Mesenchymal stem cell (in vitro differentiated cells and primary cell): Measurements from ENCODE around the gene EFCAB13.
"Not testable (repeated sequence)": the region's sequence is repeated elsewhere in the genome, so short reads cannot be mapped to it uniquely, and the experiment has no call there.

Source experiments
- DNase-seq: peaks from one replicate; pipeline ENCODE4 v3.0.0-alpha.2; 2013
- H2AFZ ChIP-seq: one replicate; pipeline ENCODE4 v1.6.1; 2013; ENCODE audit warnings: low read depth, mild to moderate bottlenecking, control low read depth, inconsistent platforms, low read length, moderate library complexity
- H2AK5ac ChIP-seq: 2 replicates; pipeline ENCODE4 v1.6.1; 2013; ENCODE audit warnings: low read length, moderate library complexity, mild to moderate bottlenecking, inconsistent platforms; ENCODE audit not compliant: severe bottlenecking
- H2BK120ac ChIP-seq: one replicate; pipeline ENCODE4 v1.6.1; 2013; ENCODE audit warnings: low read depth, mild to moderate bottlenecking, inconsistent platforms, low read length, moderate library complexity
- H2BK12ac ChIP-seq, 2 experiments: one replicate each; pipeline ENCODE4 v1.6.1; 2013; ENCODE audit warnings: inconsistent platforms in 2 of 2, low read length in 2 of 2, mild to moderate bottlenecking in 2 of 2, moderate library complexity in 2 of 2, control low read depth in 1 of 2
- H2BK15ac ChIP-seq: one replicate; pipeline ENCODE4 v1.6.1; 2013; ENCODE audit warnings: mild to moderate bottlenecking, low read depth, inconsistent platforms; ENCODE audit not compliant: poor library complexity, severe bottlenecking
- H2BK5ac ChIP-seq: 2 replicates; pipeline ENCODE4 v1.6.1; 2013; ENCODE audit warnings: low read depth, mild to moderate bottlenecking, low read length, control low read depth, inconsistent platforms; ENCODE audit not compliant: poor library complexity, severe bottlenecking
- H3K14ac ChIP-seq, 2 experiments: one replicate each; pipeline ENCODE4 v1.6.1; 2013; ENCODE audit warnings: inconsistent platforms in 2 of 2, low read length in 2 of 2, control low read depth in 1 of 2, mild to moderate bottlenecking in 1 of 2, moderate library complexity in 1 of 2
- H3K18ac ChIP-seq, 2 experiments: one replicate each; pipeline ENCODE4 v1.6.1; 2013; ENCODE audit warnings: inconsistent platforms in 2 of 2, low read length in 2 of 2, control low read depth in 1 of 2, low read depth in 1 of 2, mild to moderate bottlenecking in 1 of 2
- H3K23ac ChIP-seq, 2 experiments: one replicate each; pipeline ENCODE4 v1.6.1; 2013; ENCODE audit warnings: inconsistent platforms in 2 of 2, low read length in 2 of 2, mild to moderate bottlenecking in 2 of 2, moderate library complexity in 2 of 2, control low read depth in 1 of 2
- H3K27ac ChIP-seq: 2 replicates; pipeline ENCODE4 v1.5.1; 2013; ENCODE audit warnings: mild to moderate bottlenecking, moderate library complexity, low read length, control low read depth, inconsistent platforms; ENCODE audit not compliant: poor library complexity, severe bottlenecking
- H3K27me3 ChIP-seq, 2 experiments: 2 replicates each; pipeline versions ENCODE4 v1.6.1 to v1.7.0; 2013; ENCODE audit warnings: low read length in 2 of 2, mild to moderate bottlenecking in 2 of 2, moderate library complexity in 2 of 2, control low read depth in 1 of 2, inconsistent platforms in 1 of 2; ENCODE audit not compliant: control insufficient read depth in 1 of 2, insufficient read depth in 1 of 2
- H3K36me3 ChIP-seq, 2 experiments: 2 replicates each; pipeline versions ENCODE4 v1.6.1 to v1.7.0; 2013; ENCODE audit warnings: low read length in 2 of 2, control low read depth in 1 of 2, inconsistent platforms in 1 of 2, low read depth in 1 of 2, mild to moderate bottlenecking in 1 of 2; ENCODE audit not compliant: insufficient read depth in 2 of 2, control insufficient read depth in 1 of 2
- H3K4ac ChIP-seq, 2 experiments: one replicate each; pipeline ENCODE4 v1.6.1; 2013; ENCODE audit warnings: inconsistent platforms in 2 of 2, low read length in 2 of 2, mild to moderate bottlenecking in 2 of 2, moderate library complexity in 2 of 2, control low read depth in 1 of 2, low read depth in 1 of 2
- H3K4me1 ChIP-seq: 2 replicates; pipeline ENCODE4 v1.6.1; 2013; ENCODE audit warnings: low read depth, low read length, control low read depth; ENCODE audit not compliant: control insufficient read depth, insufficient read depth
- H3K4me2 ChIP-seq: 2 replicates; pipeline ENCODE4 v1.6.1; 2013; ENCODE audit warnings: low read length, mild to moderate bottlenecking, inconsistent platforms; ENCODE audit not compliant: poor library complexity, severe bottlenecking
- H3K4me3 ChIP-seq, 2 experiments: 2 replicates each; pipeline versions ENCODE4 v1.5.1 to v1.7.0; 2013; ENCODE audit warnings: low read length in 2 of 2, mild to moderate bottlenecking in 2 of 2, control low read depth in 1 of 2, low read depth in 1 of 2; ENCODE audit not compliant: insufficient read depth in 1 of 2
- H3K79me1 ChIP-seq: replicated peaks from 2 replicates; pipeline ENCODE4 v1.6.1; 2013; ENCODE audit warnings: mild to moderate bottlenecking, control low read depth, low read length, inconsistent platforms; ENCODE audit not compliant: poor library complexity, severe bottlenecking
- H3K9ac ChIP-seq: 2 replicates; pipeline ENCODE4 v1.7.0; 2013; ENCODE audit warnings: mild to moderate bottlenecking, low read length, moderate library complexity
- H3K9me3 ChIP-seq: 2 replicates; pipeline ENCODE4 v1.7.0; 2013; ENCODE audit warnings: mild to moderate bottlenecking, low read length; ENCODE audit not compliant: control insufficient read depth
- H4K8ac ChIP-seq: one replicate; pipeline ENCODE4 v1.6.1; 2013; ENCODE audit warnings: inconsistent platforms, mild to moderate bottlenecking, low read length, moderate library complexity
- H4K91ac ChIP-seq: one replicate; pipeline ENCODE4 v1.6.1; 2013; ENCODE audit warnings: mild to moderate bottlenecking, low read length, inconsistent platforms
- WGBS: methylation state at CpG from one replicate; pipeline ENCODE4 v1.1.7; 2013; ENCODE audit warnings: mixed read lengths; 5-methylcytosine and 5-hydroxymethylcytosine counted together

EFCAB13 gene

GRCh38 chr17:47465165-47465564 is 141.4 kb downstream of the EFCAB13 start:
- H3K23ac ChIP-seq = no peak overlapping the region
- H2AK5ac ChIP-seq = no peak overlapping the region
- H3K79me1 ChIP-seq = no peaks in the 10 kb centered on the region
- no peak overlapping the region for H3K4me2 ChIP-seq
- no peak for DNase-seq
- no peak overlapping the region for H3K27ac ChIP-seq
- H3K14ac ChIP-seq = no peak overlapping the region
- no peak overlapping the region for H2BK15ac ChIP-seq
- H2AFZ ChIP-seq = no peak overlapping the region
- no peak overlapping the region for H4K8ac ChIP-seq
- H2BK120ac ChIP-seq = no peak overlapping the region
- H3K4me3 ChIP-seq = no peak overlapping the region
- H3K9ac ChIP-seq = no peak overlapping the region
- no peaks in the 10 kb centered on the region for H3K9me3 ChIP-seq
- peaks cover 0 to 8% of the 10 kb centered on the region in 2 experiments for H3K36me3 ChIP-seq
- H2BK5ac ChIP-seq = no peak overlapping the region
- no peaks in the 10 kb centered on the region for H3K27me3 ChIP-seq
- no peak overlapping the region for H4K91ac ChIP-seq
- WGBS = 100% methylated on average over 1 of the region's 3 CpGs
- no peak overlapping the region for H3K18ac ChIP-seq
- H3K4ac ChIP-seq = no peak overlapping the region
- no peaks in the 10 kb centered on the region for H3K4me1 ChIP-seq
- no peak overlapping the region for H2BK12ac ChIP-seq

- not testable (repeated sequence) for H2BK15ac ChIP-seq, H2AK5ac ChIP-seq, H2BK5ac ChIP-seq, H4K8ac ChIP-seq, H3K18ac ChIP-seq, H3K79me1 ChIP-seq, H2AFZ ChIP-seq, H3K36me3 ChIP-seq, H4K91ac ChIP-seq, H3K27me3 ChIP-seq, H3K4me3 ChIP-seq, H2BK120ac ChIP-seq, H3K27ac ChIP-seq, H2BK12ac ChIP-seq, H3K4ac ChIP-seq, H3K4me1 ChIP-seq, DNase-seq, H3K23ac ChIP-seq, H3K14ac ChIP-seq, H3K4me2 ChIP-seq, H3K9ac ChIP-seq, H3K9me3 ChIP-seq
- WGBS = 100% methylated on average over 4 of the region's 4 CpGs
Measured at GRCh38 chr17:47466976-47467375, 143.2 kb downstream of the EFCAB13 start.

DNA sequence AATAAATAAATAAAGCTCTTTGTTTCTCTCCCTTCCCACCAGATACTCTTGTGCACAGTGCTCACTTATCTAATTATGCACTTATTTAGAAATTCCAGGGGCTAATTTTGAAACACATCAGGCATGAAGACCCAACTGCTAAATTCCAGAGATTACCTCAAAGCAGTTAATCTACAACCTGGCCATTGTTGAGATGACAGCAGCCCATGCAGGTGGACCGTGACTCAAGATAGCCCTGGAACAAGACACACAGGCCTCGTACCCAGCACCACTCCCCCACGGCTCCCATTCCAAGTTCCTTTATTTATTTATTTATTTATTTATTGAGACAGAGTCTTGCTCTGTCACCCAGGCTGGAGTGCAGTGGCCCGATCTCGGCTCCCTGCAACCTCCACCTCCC is 147.1 kb downstream of the EFCAB13 start:
- no peak overlapping the region for H3K23ac ChIP-seq
- H4K91ac ChIP-seq = no peak overlapping the region
- H3K36me3 ChIP-seq = peaks cover 9 to 22% of the 10 kb centered on the region in 2 experiments
- H3K9ac ChIP-seq = no peak overlapping the region
- WGBS = 100% methylated on average over 4 of the region's 5 CpGs
- H3K4me2 ChIP-seq = no peak overlapping the region
- no peaks in the 10 kb centered on the region for H3K9me3 ChIP-seq
- no peak overlapping the region for H2BK120ac ChIP-seq
- no peaks in the 10 kb centered on the region for H3K79me1 ChIP-seq
- no peak overlapping the region for H3K27ac ChIP-seq
- no peak overlapping the region for H2BK15ac ChIP-seq
- H2BK12ac ChIP-seq = no peak overlapping the region
- H2BK5ac ChIP-seq = no peak overlapping the region
- H4K8ac ChIP-seq = no peak overlapping the region
- no peak overlapping the region for H3K14ac ChIP-seq
- H3K27me3 ChIP-seq = no peaks in the 10 kb centered on the region
- H3K4me1 ChIP-seq = peaks cover 1% of the 10 kb centered on the region
- H2AFZ ChIP-seq = no peak overlapping the region
- H2AK5ac ChIP-seq = no peak overlapping the region
- no peak overlapping the region for H3K18ac ChIP-seq
- H3K4me3 ChIP-seq = no peak overlapping the region
- DNase-seq = no peak
- H3K4ac ChIP-seq = no peak overlapping the region

DNA sequence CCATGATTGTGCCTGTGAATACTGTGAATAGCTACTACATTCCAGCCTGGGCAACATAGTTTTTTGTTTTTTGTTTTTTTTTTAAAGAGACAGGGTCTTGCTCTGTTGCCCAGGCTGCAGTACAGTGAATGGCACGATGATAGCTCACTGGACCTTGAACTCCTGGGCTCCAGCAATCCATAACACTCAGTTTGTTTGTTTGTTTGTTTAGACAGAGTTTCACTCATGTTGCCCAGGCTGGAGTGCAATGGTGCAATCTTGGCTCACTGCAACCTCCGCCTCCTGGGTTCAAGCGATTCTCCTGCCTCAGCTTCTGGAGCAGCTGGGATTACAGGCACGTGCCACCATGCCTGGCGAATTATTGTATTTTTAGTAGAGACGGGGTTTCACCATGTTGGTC is 148.3 kb downstream of the EFCAB13 start:
- H3K27ac ChIP-seq, H2AFZ ChIP-seq, H3K18ac ChIP-seq, H2BK120ac ChIP-seq, H4K8ac ChIP-seq, H4K91ac ChIP-seq, H3K9ac ChIP-seq, H2BK12ac ChIP-seq, H3K14ac ChIP-seq, H3K27me3 ChIP-seq, H3K9me3 ChIP-seq, H3K4me1 ChIP-seq, H3K4me3 ChIP-seq, H2BK5ac ChIP-seq, H2AK5ac ChIP-seq, H3K4ac ChIP-seq, H3K79me1 ChIP-seq, H3K23ac ChIP-seq, H3K4me2 ChIP-seq, H2BK15ac ChIP-seq, DNase-seq: not testable (repeated sequence)
- 99% methylated on average over 6 of the region's 6 CpGs for WGBS
- H3K36me3 ChIP-seq = peaks cover 9 to 27% of the 10 kb centered on the region in 2 experiments
